GM12801 (cell line): Measurements from ENCODE around the gene BMPER.

Experiments
- TF ChIP-seq, protein P1 (sequence below): IDR thresholded peaks from one replicate; pipeline ENCODE4 v1.5.1; 2011; ENCODE audit warnings: control low read depth; ENCODE audit not compliant: insufficient read length; ENCODE audit errors: extremely low read depth

The BMPER gene

DNA sequence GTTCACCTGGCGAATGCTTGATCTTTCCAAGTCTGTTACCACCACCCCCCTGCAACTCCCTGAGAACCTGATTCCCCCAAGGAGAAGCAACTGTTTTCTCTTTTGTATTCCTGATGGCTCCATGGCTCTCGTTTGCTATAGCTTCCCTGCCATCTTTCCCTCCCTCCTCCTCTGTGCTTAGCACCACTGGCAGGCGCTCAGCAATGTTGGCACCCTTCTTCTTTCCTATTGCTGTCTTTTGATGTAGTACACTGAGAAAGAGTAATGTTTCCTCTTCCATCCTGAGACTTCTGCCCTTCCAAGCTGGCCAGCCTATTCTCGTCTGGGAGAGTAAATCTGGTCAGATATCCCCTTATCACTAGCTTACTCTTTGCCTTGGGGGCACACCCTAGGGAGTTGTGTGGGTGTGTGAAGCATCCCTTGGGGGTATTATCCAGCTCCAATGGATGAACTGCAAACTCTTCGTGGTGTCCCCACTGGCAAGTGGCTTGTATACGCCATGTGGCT lies 74.0 kb downstream of the BMPER start:
- TF ChIP-seq, protein P1, sequence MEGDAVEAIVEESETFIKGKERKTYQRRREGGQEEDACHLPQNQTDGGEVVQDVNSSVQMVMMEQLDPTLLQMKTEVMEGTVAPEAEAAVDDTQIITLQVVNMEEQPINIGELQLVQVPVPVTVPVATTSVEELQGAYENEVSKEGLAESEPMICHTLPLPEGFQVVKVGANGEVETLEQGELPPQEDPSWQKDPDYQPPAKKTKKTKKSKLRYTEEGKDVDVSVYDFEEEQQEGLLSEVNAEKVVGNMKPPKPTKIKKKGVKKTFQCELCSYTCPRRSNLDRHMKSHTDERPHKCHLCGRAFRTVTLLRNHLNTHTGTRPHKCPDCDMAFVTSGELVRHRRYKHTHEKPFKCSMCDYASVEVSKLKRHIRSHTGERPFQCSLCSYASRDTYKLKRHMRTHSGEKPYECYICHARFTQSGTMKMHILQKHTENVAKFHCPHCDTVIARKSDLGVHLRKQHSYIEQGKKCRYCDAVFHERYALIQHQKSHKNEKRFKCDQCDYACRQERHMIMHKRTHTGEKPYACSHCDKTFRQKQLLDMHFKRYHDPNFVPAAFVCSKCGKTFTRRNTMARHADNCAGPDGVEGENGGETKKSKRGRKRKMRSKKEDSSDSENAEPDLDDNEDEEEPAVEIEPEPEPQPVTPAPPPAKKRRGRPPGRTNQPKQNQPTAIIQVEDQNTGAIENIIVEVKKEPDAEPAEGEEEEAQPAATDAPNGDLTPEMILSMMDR: no peak

DNA sequence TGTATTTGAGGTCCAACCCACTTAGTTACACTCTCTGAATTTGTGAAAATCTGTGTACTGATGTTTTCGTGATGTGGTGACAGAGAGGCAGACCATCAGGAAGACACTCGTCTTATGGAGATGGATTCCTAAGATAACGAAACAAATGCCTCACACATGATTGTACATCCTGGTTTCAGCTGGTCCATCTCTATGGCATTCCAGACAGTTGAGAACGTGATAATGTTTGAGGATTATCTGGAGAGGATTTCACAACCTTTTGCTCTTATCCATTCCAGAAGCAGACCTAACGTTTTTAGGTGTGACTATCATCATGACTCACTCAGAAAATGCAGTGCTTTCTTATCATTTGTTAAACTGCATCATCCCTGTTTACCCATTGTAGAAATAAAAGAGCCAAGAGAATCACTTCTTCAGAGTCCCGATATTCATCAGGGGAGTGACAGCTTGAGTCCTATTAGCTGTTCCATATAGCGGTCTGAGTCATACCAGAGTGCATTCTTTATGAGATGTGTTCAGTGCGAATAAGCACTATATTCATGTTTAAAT lies 74.5 kb downstream of the BMPER start:
- TF ChIP-seq, protein P1: no peak

DNA sequence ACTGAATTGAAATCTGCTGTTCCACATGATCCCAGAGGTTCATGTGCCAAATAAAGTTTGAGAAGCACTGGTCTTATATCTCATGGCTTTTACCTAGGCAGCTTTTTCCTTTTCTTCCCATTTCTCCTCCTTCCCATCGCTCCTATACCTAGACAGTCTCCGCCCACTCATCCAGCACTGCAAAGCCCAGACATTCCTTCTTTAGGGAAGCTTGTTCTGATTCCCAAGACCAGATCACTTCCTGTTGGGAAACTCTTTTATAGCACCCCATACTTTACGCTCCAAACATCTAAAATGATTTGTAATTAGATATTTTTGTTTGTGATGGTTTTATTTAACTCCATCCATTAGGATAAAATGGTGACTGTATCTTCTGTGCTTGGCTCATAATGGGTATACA lies 75.9 kb downstream of the BMPER start:
- TF ChIP-seq, protein P1: no peak

DNA sequence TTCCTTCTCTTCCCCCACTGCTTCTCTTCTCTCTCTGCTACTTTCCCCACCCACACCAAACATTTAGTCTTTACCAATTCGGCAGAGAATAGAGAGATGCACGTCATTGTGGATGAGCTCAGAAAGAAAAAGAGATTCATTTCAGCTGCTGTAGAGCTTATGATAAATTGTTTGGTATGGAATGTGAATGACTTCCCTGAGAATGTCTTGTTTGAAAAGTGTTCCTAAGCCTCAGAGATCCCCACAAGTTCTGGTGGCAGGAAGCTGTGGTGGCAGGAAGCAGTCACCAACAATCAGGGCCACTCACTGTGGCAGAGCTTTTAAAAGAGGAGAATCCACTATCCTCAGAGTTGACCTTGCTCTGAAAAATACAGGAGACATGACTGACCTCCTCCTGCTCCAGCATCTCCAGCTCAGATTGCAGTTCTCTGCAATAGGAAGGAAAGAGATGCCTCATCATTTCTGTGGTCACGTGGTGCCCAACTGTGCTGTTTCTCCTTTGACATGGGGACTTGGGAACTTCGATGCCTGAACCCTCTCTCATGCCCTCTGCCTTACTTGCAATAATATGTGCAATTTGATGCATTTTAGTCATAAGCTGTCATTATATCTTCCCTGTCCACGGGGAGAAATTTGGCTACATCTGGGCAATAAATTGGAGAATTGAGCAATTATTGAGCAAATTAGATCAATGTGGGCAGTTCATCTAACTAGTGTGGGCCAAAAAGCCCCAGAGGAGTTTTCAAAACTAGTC lies 76.5 kb downstream of the BMPER start:
- TF ChIP-seq, protein P1: no peak

DNA sequence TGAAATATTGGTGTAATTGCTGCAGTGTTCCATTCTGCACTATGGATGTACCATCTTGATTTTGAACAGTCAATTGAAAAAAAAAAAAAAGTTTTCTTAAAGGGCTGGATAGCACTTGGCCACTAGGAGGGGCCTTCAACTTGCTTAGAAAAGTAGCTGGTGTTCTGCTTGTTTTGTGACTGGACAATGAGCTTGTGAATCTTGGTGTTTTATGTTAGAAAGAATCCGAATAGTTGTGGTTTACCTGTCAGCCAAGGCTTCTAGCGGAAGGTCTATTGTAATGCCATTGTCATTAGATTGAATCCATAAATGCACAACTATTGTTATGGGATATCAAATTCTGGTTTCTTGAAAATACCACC lies 77.1 kb downstream of the BMPER start:
- TF ChIP-seq, protein P1: no peak

DNA sequence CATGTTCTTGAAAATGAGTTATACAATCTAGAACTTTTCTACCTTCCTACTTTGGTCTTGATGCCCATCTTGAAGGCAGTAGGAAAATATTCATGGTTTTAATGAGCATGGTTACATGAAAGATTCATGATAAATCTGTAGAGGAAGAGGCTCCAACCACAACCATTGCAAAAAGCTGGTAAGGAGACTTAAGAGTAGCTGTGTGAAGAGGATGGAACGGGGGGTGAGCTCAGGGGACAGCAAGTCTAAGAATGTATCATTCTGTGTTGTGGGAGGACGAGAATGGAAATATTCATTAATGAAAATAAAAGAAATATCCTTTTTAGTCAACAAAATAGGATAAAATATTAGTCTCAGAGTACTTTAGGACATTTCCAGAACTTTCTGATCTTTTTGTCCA lies 81.1 kb downstream of the BMPER start:
- TF ChIP-seq, protein P1: no peak

DNA sequence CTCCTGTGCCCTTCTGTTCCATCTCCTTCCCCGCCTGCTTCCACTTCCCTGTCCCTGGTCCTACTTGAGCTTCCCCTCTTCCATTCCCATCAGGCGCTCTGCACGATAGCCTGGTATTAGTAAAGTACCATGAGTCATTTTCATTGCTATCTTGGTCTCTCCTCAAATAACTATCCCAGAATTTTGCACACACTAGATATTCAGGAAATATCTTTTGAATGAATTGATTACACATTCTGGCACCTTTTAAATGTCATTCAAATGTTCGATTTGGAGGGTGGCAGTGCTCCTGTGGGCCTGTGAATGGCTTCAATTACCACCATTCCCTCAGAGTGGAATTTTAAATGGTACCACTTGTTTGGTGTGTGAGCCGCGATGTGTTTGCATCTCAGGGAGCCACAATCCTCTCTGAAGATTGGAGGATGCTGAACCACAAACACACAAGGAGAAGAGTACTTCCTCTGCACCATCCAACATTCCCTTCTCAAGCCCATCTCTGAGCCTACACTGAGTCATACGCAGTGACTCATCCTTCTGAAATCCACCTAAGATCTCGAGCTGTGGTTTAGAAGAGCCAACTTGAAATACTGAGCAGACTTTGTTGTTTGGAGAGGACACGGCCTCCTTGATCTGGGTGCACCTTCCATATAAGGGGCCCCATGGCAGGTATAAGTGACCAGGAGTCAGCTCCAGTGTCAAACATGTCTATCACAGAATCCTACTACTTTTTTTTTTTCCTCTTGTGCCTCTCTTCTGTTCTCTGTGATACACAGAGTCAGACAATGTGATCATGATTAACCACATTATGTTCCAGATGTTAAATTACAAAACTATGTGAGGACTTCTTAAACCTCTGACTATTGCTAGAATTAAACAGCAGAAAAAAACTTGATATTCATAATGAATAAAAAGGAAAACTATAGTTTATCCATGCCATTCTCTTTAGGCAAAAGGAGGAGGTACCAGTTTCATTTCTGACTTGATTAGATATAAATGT lies 81.9 kb downstream of the BMPER start:
- TF ChIP-seq, protein P1: no peak
